ENCODE results near the gene TUT4. TPM values are rescaled to one million over a fixed set of nuclear protein-coding genes. Genes with fewer than 3 reads are reported as not detected.

The TUT4 gene
- total RNA-seq, 4 donors from 2014 or later = 22.1 to 212 (median 50.0) TPM

- no peak for TF ChIP-seq CTCF (IDR thresholded peaks at IDR 0.05)
- no peak for TF ChIP-seq POLR2A (IDR thresholded peaks at IDR 0.05)
- Histone ChIP-seq H3K9me3 (peaks cover 0 to 15% (median 2%) of the 10 kb centered on the region in 4 donors), H3K36me3 (no peaks in the 10 kb centered on the region), H3K4me3 (no peak overlapping the region), H3K27me3 (no peaks in the 10 kb centered on the region), H3K4me1 (no peaks in the 10 kb centered on the region), H3K27ac (no peak overlapping the region)
- no peak for DNase-seq
Measured at GRCh38 chr1:52542085-52542688, 10.7 kb downstream of the TUT4 start.

- H3K27ac ChIP-seq = no peak overlapping the region
- DNase-seq = no peak
- no peaks in the 10 kb centered on the region for H3K27me3 ChIP-seq
- no peaks in the 10 kb centered on the region for H3K9me3 ChIP-seq
- H3K4me1 ChIP-seq = peaks cover 0 to 4% (median 0%) of the 10 kb centered on the region in 4 donors
- no peaks in the 10 kb centered on the region for H3K36me3 ChIP-seq
- H3K4me3 ChIP-seq = no peak overlapping the region
- no peak for TF ChIP-seq CTCF (IDR thresholded peaks at IDR 0.05)
- TF ChIP-seq POLR2A (IDR thresholded peaks at IDR 0.05) = no peak
Measured at GRCh38 chr1:52534928-52535764, 17.7 kb downstream of the TUT4 start.

- H3K4me1 ChIP-seq = peaks cover 0 to 4% (median 0%) of the 10 kb centered on the region in 4 donors
- H3K4me3 ChIP-seq = no peak overlapping the region
- no peaks in the 10 kb centered on the region for H3K9me3 ChIP-seq
- no peak overlapping the region for H3K27ac ChIP-seq
- DNase-seq = no peak
- TF ChIP-seq POLR2A (IDR thresholded peaks at IDR 0.05) = no peak
- no peak for TF ChIP-seq CTCF (IDR thresholded peaks at IDR 0.05)
- H3K36me3 ChIP-seq = no peaks in the 10 kb centered on the region
- H3K27me3 ChIP-seq = no peaks in the 10 kb centered on the region
Measured at GRCh38 chr1:52533713-52534112, 19.2 kb downstream of the TUT4 start.

- Histone ChIP-seq H3K9me3 (no peaks in the 10 kb centered on the region), H3K4me1 (peaks cover 0 to 4% (median 0%) of the 10 kb centered on the region in 4 donors), H3K36me3 (peaks cover 0 to under 1% (median 0%) of the 10 kb centered on the region in 3 donors), H3K4me3 (no peak overlapping the region), H3K27ac (peak overlapping the region in 1 of 4 donors; percentile 50), H3K27me3 (no peaks in the 10 kb centered on the region)
- DNase-seq = no peak
- no peak for TF ChIP-seq CTCF (IDR thresholded peaks at IDR 0.05)
- no peak for TF ChIP-seq POLR2A (IDR thresholded peaks at IDR 0.05)
Measured at GRCh38 chr1:52532731-52533327, 20.1 kb downstream of the TUT4 start.

GRCh38 chr1:52532247-52532646, 20.6 kb downstream of the TUT4 start:
- Histone ChIP-seq H3K4me1 (peaks cover 0 to 4% (median 0%) of the 10 kb centered on the region in 4 donors), H3K27ac (peak overlapping the region in 1 of 4 donors; percentile 50), H3K27me3 (no peaks in the 10 kb centered on the region), H3K36me3 (peaks cover 0 to 5% (median 0%) of the 10 kb centered on the region in 3 donors), H3K9me3 (no peaks in the 10 kb centered on the region), H3K4me3 (no peak overlapping the region)
- no peak for DNase-seq
- TF ChIP-seq CTCF (IDR thresholded peaks at IDR 0.05) (no peak), POLR2A (IDR thresholded peaks at IDR 0.05) (no peak)

Data from Peyer's patch (tissue), 4 donors.